Cardiac muscle cell (in vitro differentiated cells and primary cell): ENCODE data around the gene GNB2. TPM values are rescaled to one million over a fixed set of nuclear protein-coding genes. Genes with fewer than 3 reads are reported as not detected.
A peak's percentile ranks its signal among the peaks of the same experiment; 100 is the strongest.

ENCODE experiments used
- DNase-seq, 2 donors: peaks; one replicate each; pipeline versions ENCODE4 v3.0.0 to v3.0.0-alpha.2; 2010 to 2017; ENCODE audit warnings: low read depth in 1 of 2, low spot score in 1 of 2
- H3K27ac ChIP-seq: fragments of 200-600 bp; sonication (generic); 2 replicates; pipeline ENCODE4 v1.5.1; 2016
- H3K27me3 ChIP-seq: fragments of 200-600 bp; sonication (generic); 2 replicates; pipeline ENCODE4 v1.6.0; 2016; ENCODE audit warnings: control low read depth
- H3K36me3 ChIP-seq: fragments of 200-600 bp; sonication (generic); 2 replicates; pipeline ENCODE4 v1.5.1; 2016; ENCODE audit warnings: control low read depth
- H3K4me1 ChIP-seq: fragments of 200-600 bp; sonication (generic); 2 replicates; pipeline ENCODE4 v1.8.1; 2017; ENCODE audit warnings: low read depth, mild to moderate bottlenecking, mixed run types
- H3K4me3 ChIP-seq: fragments of 200-600 bp; sonication (generic); 2 replicates; pipeline ENCODE4 v1.5.1; 2016; ENCODE audit warnings: mild to moderate bottlenecking
- H3K9me3 ChIP-seq: fragments of 200-600 bp; sonication (generic); 2 replicates; pipeline ENCODE4 v1.5.1; 2017; ENCODE audit warnings: low read depth, mild to moderate bottlenecking, control low read depth
- polyA plus RNA-seq: library from polyadenylated mRNA; unstranded; fragments of >200 nt; fragmentation: Nextera tagmentation; extraction: Ambion mirVana; gene quantifications from 2 replicates; pipeline ENCODE4 v1.2.1, GENCODE V29; 2016
- total RNA-seq: library from RNA; depleted of rRNA; stranded (reverse); fragments of >200 nt; gene quantifications from 2 replicates; pipeline ENCODE4 v1.2.3, GENCODE V29; 2016
- TF ChIP-seq, protein P1 (sequence below): IDR thresholded peaks from 2 replicates; pipeline ENCODE4 v1.5.1; 2012; ENCODE audit warnings: low read depth, mild to moderate bottlenecking, low read length

Gene GNB2
- total and polyA plus RNA-seq, 2 experiments from 2014 or later: 234 to 241 TPM

DNA sequence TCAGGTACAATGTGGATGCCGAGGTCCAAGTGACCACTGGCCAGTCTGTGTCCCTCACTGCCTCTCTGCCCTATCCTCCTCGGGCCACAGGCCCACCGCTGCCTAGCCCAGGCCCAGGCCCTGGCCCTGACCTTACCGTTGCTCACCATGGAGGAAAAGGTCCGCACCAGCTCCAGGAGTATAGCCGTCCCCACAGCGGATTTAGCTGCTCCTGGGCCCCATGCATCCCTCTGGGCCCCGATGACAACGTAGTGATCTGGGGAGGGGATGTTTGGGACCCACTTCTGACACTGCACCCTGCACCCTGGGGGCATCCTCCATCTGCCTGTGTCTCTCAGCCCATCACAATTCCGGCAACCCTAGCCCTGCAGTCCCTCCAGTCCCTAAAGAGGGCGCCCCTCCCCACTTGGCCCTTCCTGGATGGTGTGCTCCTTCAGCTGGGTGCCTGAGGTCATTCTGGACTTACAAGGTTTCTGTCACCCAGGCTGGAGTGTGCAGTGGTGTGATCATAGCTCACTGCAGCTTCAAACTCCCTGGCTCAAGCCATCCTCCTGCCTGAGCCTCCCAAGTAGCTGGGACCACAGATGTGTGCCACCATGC, 44.3 kb upstream of the GNB2 start:
- DNase-seq: peak; percentile 33 to 39
- H3K4me3 ChIP-seq: no peak overlapping the region
- H3K27ac ChIP-seq: no peak overlapping the region

DNA sequence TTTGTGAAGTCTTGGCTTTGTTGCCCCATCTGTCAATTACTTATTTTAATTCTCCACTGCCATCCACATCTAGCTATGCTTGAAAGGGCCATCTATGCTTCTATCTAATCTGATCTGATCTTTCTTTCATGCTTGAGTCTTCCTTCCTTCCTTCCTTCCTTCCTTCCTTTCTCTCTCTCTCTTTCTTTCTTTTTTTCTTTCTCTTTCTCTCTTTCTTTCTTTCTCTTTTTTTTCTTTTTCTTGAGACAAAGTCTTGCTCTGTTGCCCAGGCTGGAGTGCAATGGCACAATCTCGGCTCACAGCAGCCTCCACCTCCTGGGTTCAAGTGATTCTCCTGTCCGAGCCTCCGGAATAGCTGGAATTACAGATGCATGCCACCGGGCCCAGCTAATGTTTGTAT, 43.5 kb upstream of the GNB2 start:
- H3K27ac ChIP-seq: no peak overlapping the region
- H3K4me1 ChIP-seq: no peaks in the 10 kb centered on the region
- H3K27me3 ChIP-seq: peaks cover 27% of the 10 kb centered on the region
- H3K9me3 ChIP-seq: no peaks in the 10 kb centered on the region
- no peak overlapping the region for H3K4me3 ChIP-seq
- DNase-seq: no peak
- TF ChIP-seq, protein P1, sequence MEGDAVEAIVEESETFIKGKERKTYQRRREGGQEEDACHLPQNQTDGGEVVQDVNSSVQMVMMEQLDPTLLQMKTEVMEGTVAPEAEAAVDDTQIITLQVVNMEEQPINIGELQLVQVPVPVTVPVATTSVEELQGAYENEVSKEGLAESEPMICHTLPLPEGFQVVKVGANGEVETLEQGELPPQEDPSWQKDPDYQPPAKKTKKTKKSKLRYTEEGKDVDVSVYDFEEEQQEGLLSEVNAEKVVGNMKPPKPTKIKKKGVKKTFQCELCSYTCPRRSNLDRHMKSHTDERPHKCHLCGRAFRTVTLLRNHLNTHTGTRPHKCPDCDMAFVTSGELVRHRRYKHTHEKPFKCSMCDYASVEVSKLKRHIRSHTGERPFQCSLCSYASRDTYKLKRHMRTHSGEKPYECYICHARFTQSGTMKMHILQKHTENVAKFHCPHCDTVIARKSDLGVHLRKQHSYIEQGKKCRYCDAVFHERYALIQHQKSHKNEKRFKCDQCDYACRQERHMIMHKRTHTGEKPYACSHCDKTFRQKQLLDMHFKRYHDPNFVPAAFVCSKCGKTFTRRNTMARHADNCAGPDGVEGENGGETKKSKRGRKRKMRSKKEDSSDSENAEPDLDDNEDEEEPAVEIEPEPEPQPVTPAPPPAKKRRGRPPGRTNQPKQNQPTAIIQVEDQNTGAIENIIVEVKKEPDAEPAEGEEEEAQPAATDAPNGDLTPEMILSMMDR: no peak
- H3K36me3 ChIP-seq: no peaks in the 10 kb centered on the region

More for the DNA sequence above, 44.3 kb upstream of the GNB2 start:
- no peaks in the 10 kb centered on the region for H3K9me3 ChIP-seq
- TF ChIP-seq, protein P1: peak; percentile 42
- H3K36me3 ChIP-seq: no peaks in the 10 kb centered on the region
- peaks cover 23% of the 10 kb centered on the region for H3K27me3 ChIP-seq
- no peaks in the 10 kb centered on the region for H3K4me1 ChIP-seq

DNA sequence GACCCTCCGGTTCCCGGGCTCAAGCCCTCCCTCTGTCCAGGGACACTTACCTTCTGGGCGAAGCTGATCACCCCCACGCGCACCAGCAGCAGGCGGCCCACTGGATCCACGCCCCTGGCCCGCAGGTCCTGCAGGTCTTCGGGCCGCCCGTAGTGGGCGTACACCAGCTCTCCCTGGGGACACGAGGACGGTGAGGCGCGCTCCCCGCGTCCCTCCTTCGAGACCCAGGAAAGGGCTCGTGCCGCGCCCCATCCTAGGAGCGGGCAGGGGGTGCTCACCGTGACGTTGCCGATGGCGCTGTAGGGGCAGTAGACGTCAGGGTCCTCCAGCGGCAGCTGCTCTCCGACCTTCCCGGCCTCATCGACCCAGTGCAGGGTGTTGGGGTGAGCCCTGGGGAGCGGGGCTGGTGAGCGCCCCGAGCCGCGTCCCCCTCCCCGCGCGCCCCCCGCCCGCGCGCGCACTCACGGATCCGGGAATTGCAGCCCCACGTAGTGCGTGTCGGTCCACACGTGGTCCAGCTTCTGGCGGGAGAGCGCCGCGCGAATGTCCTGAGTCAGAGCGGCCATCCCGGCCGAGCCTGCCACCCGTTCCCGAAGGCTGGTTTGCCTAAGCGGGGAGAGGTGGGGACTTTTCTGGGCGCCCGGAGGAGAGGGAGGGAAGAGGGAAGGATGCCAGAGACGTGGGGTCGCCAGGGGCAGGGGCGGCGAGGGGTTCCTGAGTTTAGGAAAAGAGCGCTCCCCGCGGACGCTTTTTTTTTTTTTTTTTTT, 40.4 kb upstream of the GNB2 start:
- peak; percentile 31 to 54 for DNase-seq
- H3K4me3 ChIP-seq: peak overlapping the region; percentile 25
- no peak overlapping the region for H3K27ac ChIP-seq
- H3K4me1 ChIP-seq: no peaks in the 10 kb centered on the region
- TF ChIP-seq, protein P1: peak; percentile 31
- no peaks in the 10 kb centered on the region for H3K36me3 ChIP-seq
- H3K9me3 ChIP-seq: no peaks in the 10 kb centered on the region
- H3K27me3 ChIP-seq: peaks cover 27% of the 10 kb centered on the region

DNA sequence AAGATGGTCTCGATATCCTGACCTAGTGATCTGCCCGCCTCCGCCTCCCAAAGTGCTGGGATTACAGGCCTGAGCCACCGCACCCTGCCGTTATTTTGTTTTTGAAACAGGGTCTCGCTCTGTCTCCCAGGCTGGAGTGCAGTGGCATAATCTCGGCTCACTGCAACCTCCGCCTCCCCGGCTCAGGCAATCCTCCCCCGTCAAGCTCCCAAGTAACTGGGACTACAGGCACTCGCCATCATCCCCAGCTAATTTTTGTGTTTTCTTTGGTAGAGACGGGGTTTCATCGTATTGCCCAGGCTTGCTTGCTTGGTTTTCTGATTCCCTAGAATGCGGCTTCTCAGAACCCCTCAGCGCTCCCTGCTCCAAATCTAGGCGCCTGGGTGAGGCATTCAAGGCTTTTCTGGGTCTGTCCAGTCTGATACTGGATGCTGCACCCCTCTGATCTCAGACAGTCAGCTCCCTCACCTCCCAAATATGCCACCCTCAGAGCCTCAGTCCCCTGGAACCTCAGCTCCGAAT, 33.5 kb upstream of the GNB2 start:
- H3K27ac ChIP-seq: no peak overlapping the region
- H3K36me3 ChIP-seq: no peaks in the 10 kb centered on the region
- DNase-seq: no peak
- TF ChIP-seq, protein P1: no peak
- H3K4me1 ChIP-seq: peaks cover 6% of the 10 kb centered on the region
- no peak overlapping the region for H3K4me3 ChIP-seq
- H3K27me3 ChIP-seq: no peaks in the 10 kb centered on the region
- H3K9me3 ChIP-seq: no peaks in the 10 kb centered on the region

DNA sequence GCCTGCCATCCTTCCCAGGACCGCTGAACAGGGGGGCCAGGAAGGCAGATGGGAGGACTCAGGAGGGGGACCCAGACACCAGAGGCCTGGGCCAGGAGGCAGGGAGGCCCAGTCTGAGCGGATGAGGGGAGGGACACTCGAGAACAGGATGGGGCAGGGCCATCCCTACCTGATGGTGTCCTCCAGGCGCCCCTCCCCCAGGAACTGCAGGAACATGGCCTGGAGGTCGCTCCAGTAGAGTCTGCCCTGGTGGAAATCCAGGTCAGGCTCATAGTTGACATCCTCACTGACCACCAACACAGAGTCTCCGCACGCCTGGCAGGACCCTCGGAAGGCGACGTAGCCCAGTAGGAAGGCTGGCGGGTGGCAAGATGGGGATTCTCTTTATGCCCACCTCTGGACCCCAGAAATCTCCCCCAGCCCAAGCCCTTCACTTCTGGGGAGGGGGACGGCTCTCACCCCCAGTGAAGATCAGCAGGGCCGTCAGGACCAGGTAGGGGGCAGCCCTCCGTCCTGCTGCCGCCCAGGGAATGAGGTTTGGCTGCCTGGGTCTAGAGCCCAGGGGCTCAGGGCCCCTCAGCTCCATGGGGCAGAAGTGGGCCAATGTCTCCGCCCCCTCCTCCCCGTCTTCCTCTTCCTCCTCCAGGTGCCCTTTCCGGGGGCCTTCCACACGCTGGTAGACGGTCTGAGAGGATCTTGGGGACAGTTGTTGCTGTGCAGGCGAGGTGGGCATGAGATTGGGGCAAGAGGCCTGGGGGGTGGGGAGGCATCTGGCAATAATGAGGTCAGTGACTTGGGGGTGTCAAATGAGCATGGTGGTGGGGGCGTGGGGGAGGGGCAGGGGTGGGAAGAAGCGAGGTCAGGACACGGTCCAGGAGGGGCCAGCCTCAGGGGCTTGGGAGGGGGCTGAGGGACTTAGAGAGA, 32.8 kb upstream of the GNB2 start:
- H3K4me1 ChIP-seq: peaks cover 6% of the 10 kb centered on the region
- no peaks in the 10 kb centered on the region for H3K27me3 ChIP-seq
- no peaks in the 10 kb centered on the region for H3K36me3 ChIP-seq
- H3K27ac ChIP-seq: no peak overlapping the region
- DNase-seq: no peak
- TF ChIP-seq, protein P1: no peak
- H3K4me3 ChIP-seq: no peak overlapping the region
- H3K9me3 ChIP-seq: no peaks in the 10 kb centered on the region
